MM.1S (cell line): ENCODE data around the gene INTS13.
"Not testable (repeated sequence)": the region's sequence is repeated elsewhere in the genome, so short reads cannot be mapped to it uniquely, and the experiment has no call there.

ENCODE experiments used
- DNase-seq: peaks from one replicate; pipeline ENCODE4 v3.0.0-alpha.2; 2015
- H2AFZ ChIP-seq: fragments of 300-600 bp; sonication (generic); 2 replicates; pipeline ENCODE4 v1.6.0; 2016; ENCODE audit warnings: antibody characterized with exemption, low read length
- H3F3A ChIP-seq: fragments of 300-600 bp; sonication (generic); 2 replicates; pipeline ENCODE4 v1.6.1; 2016; ENCODE audit warnings: mild to moderate bottlenecking, antibody characterized with exemption, low read length, moderate library complexity, mixed read lengths; ENCODE audit not compliant: insufficient read depth
- H3K27ac ChIP-seq: fragments of 300-600 bp; sonication (generic); 2 replicates; pipeline ENCODE4 v1.5.1; 2016; ENCODE audit warnings: mild to moderate bottlenecking, low read length
- H3K27me3 ChIP-seq: fragments of 300-600 bp; sonication (generic); replicated peaks from 2 replicates; pipeline ENCODE4 v1.6.0; 2016; ENCODE audit warnings: low read length; ENCODE audit not compliant: insufficient read depth
- H3K36me3 ChIP-seq: fragments of 300-600 bp; sonication (generic); replicated peaks from 2 replicates; pipeline ENCODE4 v1.6.1; 2016; ENCODE audit warnings: mild to moderate bottlenecking, low read length, mixed read lengths; ENCODE audit not compliant: insufficient read depth
- H3K4me1 ChIP-seq: fragments of 300-600 bp; sonication (generic); 2 replicates; pipeline ENCODE4 v1.6.1; 2016; ENCODE audit warnings: low read length, mixed read lengths
- H3K4me2 ChIP-seq: fragments of 300-600 bp; sonication (generic); 2 replicates; pipeline ENCODE4 v1.6.0; 2016; ENCODE audit warnings: low read depth, low read length
- H3K4me3 ChIP-seq: fragments of 300-600 bp; sonication (generic); 2 replicates; pipeline ENCODE4 v1.5.1; 2016; ENCODE audit warnings: low read length, mixed read lengths
- H3K79me2 ChIP-seq: fragments of 300-600 bp; sonication (generic); 2 replicates; pipeline ENCODE4 v1.6.1; 2016; ENCODE audit warnings: mixed run types, low read length, mixed read lengths
- H3K9ac ChIP-seq: fragments of 300-600 bp; sonication (generic); 2 replicates; pipeline ENCODE4 v1.6.1; 2016; ENCODE audit warnings: low read length, mixed read lengths
- H3K9me2 ChIP-seq: fragments of 300-600 bp; sonication (generic); replicated peaks from 2 replicates; pipeline ENCODE4 v1.6.1; 2016; ENCODE audit warnings: mild to moderate bottlenecking, low read length, mixed read lengths; ENCODE audit not compliant: insufficient read depth
- H3K9me3 ChIP-seq: fragments of 300-600 bp; sonication (generic); replicated peaks from 2 replicates; pipeline ENCODE4 v1.6.1; 2016; ENCODE audit warnings: mild to moderate bottlenecking, low read length, mixed read lengths; ENCODE audit not compliant: insufficient read depth
- H4K20me1 ChIP-seq: fragments of 300-600 bp; sonication (generic); 2 replicates; pipeline ENCODE4 v1.6.1; 2016; ENCODE audit warnings: mild to moderate bottlenecking, low read length, moderate library complexity, mixed read lengths; ENCODE audit not compliant: insufficient read depth
- EZH2 ChIP-seq: fragments of 300-600 bp; sonication (generic); optimal IDR thresholded peaks from 2 replicates; pipeline ENCODE3; 2017; ENCODE audit warnings: low read depth, mild to moderate bottlenecking, antibody characterized with exemption, low read length, mixed read lengths
- EZH2phosphoT487 ChIP-seq: fragments of 300-600 bp; sonication (generic); IDR thresholded peaks from 2 replicates; pipeline ENCODE4 v1.6.1; 2018; ENCODE audit warnings: antibody characterized with exemption, low read length
- TF ChIP-seq, protein P1 (sequence below): fragments of 300-600 bp; sonication (generic); IDR thresholded peaks from 2 replicates; pipeline ENCODE4 v1.5.1; 2016; ENCODE audit warnings: antibody characterized with exemption, low read length, mixed read lengths

INTS13 gene

DNA sequence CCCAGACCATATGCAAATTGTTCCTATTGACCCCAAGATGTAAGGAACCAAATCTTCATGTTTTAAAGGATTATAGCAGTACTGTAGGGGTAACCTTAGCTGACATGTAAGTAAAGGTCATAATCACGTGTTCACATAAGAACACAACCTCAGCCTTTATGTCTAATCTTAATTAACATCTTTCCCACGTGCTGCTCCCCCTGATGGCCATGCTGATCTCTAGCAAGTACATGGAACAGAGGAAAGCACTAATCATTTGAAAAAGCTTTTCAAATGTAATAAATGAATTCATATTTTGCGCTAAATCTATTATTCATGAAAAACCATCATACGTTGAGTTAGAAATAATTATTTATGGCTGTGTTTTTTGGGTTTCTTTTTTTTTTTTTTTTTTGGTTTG is 74.3 kb downstream of the INTS13 start:
- H3K4me1 ChIP-seq: peaks cover 23% of the 10 kb centered on the region
- H3K4me2 ChIP-seq: no peak overlapping the region
- DNase-seq: peak; percentile 37
- no peak overlapping the region for H3K27ac ChIP-seq
- H3K4me3 ChIP-seq: no peak overlapping the region
- no peaks in the 10 kb centered on the region for H3K27me3 ChIP-seq
- H3K9ac ChIP-seq: no peak overlapping the region
- H3K9me2 ChIP-seq: no peaks in the 10 kb centered on the region
- no peaks in the 10 kb centered on the region for H3K36me3 ChIP-seq
- peaks cover 14% of the 10 kb centered on the region for H3F3A ChIP-seq
- no peaks in the 10 kb centered on the region for H3K79me2 ChIP-seq
- no peaks in the 10 kb centered on the region for H4K20me1 ChIP-seq
- H3K9me3 ChIP-seq: no peaks in the 10 kb centered on the region
- H2AFZ ChIP-seq: no peak overlapping the region
- TF ChIP-seq EZH2phosphoT487: no peak
- TF ChIP-seq, protein P1, sequence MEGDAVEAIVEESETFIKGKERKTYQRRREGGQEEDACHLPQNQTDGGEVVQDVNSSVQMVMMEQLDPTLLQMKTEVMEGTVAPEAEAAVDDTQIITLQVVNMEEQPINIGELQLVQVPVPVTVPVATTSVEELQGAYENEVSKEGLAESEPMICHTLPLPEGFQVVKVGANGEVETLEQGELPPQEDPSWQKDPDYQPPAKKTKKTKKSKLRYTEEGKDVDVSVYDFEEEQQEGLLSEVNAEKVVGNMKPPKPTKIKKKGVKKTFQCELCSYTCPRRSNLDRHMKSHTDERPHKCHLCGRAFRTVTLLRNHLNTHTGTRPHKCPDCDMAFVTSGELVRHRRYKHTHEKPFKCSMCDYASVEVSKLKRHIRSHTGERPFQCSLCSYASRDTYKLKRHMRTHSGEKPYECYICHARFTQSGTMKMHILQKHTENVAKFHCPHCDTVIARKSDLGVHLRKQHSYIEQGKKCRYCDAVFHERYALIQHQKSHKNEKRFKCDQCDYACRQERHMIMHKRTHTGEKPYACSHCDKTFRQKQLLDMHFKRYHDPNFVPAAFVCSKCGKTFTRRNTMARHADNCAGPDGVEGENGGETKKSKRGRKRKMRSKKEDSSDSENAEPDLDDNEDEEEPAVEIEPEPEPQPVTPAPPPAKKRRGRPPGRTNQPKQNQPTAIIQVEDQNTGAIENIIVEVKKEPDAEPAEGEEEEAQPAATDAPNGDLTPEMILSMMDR: peak; percentile 47

- H3K36me3 ChIP-seq, DNase-seq, H3K9ac ChIP-seq, H3K27me3 ChIP-seq, H3K9me2 ChIP-seq, H3K4me3 ChIP-seq, H3K27ac ChIP-seq, H3K4me2 ChIP-seq, H3K9me3 ChIP-seq, H4K20me1 ChIP-seq, H3K79me2 ChIP-seq, H2AFZ ChIP-seq: not testable (repeated sequence)
- Histone ChIP-seq H3K4me1 (peaks cover 20% of the 10 kb centered on the region), H3F3A (peaks cover 14% of the 10 kb centered on the region)
Measured at GRCh38 chr12:26862787-26863186, 75.0 kb downstream of the INTS13 start.

- no peak for DNase-seq
- H3K4me1 ChIP-seq: peaks cover 14% of the 10 kb centered on the region
- H3K9ac ChIP-seq: no peak overlapping the region
- H4K20me1 ChIP-seq: no peaks in the 10 kb centered on the region
- H3K27ac ChIP-seq: no peak overlapping the region
- H2AFZ ChIP-seq: no peak overlapping the region
- H3K9me3 ChIP-seq: no peaks in the 10 kb centered on the region
- no peak overlapping the region for H3K4me3 ChIP-seq
- TF ChIP-seq, protein P1: no peak
- TF ChIP-seq EZH2phosphoT487: no peak
- no peaks in the 10 kb centered on the region for H3K79me2 ChIP-seq
- H3K9me2 ChIP-seq: no peaks in the 10 kb centered on the region
- H3F3A ChIP-seq: peaks cover 6% of the 10 kb centered on the region
- no peak overlapping the region for H3K4me2 ChIP-seq
- H3K27me3 ChIP-seq: no peaks in the 10 kb centered on the region
- H3K36me3 ChIP-seq: no peaks in the 10 kb centered on the region
Measured at GRCh38 chr12:26861690-26862089, 76.1 kb downstream of the INTS13 start.

DNA sequence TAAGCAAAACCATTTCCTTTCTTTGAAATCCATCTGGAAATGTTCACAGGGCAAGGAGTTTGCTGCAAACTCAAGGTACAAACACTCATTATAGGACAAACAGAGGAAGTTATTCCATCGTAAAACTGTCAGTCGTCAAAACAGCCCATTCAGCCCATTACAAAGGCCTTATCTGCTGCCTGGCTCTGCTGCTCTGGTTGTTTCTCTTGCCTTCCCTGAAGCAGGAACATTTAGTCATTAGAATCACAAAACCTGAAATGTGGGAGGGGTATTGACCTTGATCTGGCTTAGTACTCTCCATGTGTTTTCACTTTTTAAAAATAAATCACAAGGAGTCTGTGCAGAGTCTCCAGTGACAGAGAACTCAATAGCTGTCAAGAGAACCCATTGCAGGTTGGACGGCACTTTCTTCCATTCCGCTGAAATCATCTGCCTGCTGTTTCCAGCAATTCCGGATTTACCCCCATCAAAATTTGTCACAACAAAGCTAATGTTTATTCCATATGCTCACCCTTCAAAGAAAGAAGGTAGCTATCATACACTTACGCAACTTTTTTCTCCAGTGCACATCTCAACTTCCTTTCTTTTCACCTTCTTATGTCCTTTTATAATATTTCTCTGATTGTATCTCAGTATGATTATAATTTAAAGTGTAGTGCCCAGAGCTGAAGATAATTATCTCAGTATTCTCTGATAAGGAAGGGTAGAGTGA is 80.2 kb downstream of the INTS13 start:
- H3K27me3 ChIP-seq: no peaks in the 10 kb centered on the region
- peaks cover 25% of the 10 kb centered on the region for H3K4me1 ChIP-seq
- no peak overlapping the region for H2AFZ ChIP-seq
- H3K9me3 ChIP-seq: no peaks in the 10 kb centered on the region
- no peak for DNase-seq
- no peak overlapping the region for H3K4me2 ChIP-seq
- no peaks in the 10 kb centered on the region for H3K9me2 ChIP-seq
- no peak for TF ChIP-seq EZH2phosphoT487
- TF ChIP-seq EZH2: no peak
- TF ChIP-seq, protein P1: no peak
- H3K79me2 ChIP-seq: no peaks in the 10 kb centered on the region
- no peaks in the 10 kb centered on the region for H4K20me1 ChIP-seq
- no peaks in the 10 kb centered on the region for H3F3A ChIP-seq
- no peak overlapping the region for H3K9ac ChIP-seq
- no peak overlapping the region for H3K27ac ChIP-seq
- no peaks in the 10 kb centered on the region for H3K36me3 ChIP-seq
- no peak overlapping the region for H3K4me3 ChIP-seq
